ENCODE results near the gene SEMA5B.

SEMA5B gene

DNA sequence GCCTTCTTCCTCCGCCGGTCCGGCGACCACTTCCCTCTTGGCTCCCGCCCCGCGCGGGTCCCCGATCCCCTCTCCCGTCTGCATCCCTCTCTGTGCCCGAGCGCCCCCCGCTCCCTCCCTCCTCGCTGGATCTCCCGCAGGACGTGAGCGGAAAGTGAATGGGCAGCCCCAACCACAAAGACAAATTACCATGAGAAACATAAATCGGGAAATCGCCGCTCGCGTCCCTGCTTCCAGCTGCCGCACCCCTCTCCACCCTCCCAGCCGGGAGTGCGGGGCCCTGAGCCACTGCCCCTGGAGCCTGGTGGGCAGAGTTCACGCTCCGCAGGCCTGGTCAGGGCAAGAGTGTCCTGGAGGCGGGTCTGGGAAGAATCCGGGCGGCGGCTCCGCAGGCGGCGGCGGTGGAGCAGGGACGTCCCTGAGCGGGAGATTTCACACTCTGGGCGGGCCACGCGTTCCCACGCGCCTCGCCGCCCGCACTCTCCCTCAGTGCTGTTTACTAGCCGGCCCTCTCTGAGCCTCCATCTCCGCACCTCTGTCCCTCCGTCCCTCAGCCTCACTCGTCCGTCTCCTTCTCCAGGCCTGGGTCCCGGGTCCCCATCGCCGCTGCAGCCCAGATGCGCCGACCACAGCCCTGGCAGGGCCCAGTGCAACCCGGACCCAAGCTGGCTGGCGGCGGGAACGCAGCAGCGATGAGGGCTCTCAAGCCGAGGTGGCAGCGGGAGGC is 835 bp downstream of the SEMA5B start:
- DNase-seq (ENCODE audit: low read depth in 2 of 2) = no peak

DNA sequence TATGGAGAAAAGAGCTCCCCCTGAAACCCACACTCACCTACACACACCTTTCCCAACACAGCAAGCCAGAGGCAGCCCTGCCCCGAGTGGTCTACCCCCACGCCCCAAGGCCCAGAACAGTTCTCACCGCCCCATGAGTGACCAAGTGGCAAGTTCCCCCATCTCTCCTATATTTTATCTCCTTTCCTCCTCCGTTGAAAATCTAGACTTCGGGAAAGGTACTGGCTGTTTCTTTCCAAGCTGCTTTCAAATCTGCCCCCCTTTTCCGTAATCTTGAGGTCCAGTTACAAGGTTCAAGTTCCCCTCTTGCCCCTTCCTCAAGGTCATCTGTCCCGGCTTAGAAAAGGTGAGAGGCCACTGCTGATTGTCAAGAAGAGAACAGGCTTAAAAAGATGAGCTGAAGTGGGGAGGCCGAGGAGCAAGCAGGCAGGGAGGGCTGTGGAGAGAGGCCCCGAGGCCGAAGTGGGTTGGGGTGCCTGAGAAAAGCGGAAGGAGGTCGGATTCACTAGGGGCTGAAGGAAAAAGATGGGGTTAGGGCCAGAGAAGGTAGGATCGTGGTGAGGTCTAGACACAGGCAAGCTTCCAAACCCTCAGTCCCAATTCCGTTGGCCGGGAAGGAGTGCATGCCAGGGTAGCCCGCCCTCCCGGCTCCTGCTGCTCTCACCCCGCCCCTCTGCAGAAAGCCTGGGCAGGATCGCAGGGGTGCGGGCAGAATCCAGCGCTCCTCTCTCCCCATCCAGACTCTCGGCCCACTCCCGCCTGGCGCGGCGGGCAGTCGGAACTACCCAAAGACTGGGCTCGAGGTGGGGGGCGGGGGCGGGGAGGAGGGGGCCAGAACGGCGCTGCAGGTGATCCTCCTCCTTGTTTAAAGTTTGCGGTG is 1.7 kb downstream of the SEMA5B start:
- DNase-seq (ENCODE audit: low read depth in 2 of 2) = no peak

DNA sequence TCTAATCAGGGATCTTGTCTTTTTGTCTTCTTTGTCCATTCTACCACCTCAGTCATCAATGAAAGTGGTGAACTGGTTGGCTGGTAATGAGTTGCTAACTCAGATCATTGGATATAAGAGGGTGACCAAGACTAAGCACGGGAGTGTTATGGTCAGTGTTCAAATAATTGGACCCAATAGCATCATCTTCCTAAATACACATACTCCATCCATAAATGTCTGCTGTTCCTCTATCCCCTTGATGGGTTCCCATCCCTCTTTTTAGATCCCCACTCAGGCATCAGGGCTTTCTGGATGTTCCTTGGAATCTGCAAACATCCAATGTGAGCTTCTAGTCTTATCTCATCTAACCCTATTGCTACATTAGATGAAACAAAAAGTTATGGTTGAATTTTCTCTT is 3.5 kb downstream of the SEMA5B start:
- DNase-seq (ENCODE audit: low read depth in 2 of 2) = no peak

DNA sequence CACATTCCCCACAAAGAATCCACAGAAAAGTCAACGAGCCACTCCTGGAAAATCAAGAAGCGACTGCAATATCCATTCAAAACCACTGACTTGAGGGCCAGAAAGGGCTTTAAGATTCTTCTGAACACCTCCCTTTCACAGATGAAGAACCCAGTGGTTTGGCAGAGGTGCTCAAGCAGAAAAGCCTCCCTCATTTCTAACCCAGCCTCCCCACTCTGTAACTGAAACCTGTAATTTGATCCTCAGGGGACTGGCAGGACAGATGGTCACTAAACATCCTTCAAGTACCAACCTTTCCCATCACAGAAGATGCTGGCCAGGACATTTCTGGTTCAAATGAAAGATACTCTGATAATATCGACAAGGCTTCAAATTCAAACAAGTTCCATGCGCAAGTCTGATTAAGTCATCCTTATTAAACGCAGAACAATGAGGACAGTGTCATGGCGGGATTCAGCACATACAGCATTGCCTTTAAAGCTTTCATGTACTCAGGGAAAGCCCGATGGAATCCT is 5.5 kb downstream of the SEMA5B start:
- DNase-seq (ENCODE audit: low read depth in 2 of 2) = no peak

DNA sequence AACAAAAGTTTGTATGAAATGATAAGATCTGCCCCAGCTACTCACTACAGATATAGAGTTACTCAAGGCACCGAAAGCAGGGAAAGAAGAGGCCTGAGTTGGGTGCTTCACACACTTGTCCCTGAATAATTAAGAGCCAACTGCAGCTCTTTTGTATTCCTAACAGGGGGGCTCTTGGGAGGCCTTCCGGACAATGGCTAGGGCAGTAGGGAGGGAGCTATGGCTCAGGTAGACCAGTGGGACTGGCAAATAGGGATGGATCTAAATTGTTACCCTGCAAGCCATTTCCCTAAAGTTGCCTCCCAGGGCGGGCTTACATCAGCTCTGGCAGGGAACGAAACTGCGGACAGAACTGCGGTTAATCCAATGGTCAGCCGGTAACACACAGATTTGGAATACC is 6.2 kb downstream of the SEMA5B start:
- DNase-seq (ENCODE audit: low read depth in 2 of 2) = no peak

DNA sequence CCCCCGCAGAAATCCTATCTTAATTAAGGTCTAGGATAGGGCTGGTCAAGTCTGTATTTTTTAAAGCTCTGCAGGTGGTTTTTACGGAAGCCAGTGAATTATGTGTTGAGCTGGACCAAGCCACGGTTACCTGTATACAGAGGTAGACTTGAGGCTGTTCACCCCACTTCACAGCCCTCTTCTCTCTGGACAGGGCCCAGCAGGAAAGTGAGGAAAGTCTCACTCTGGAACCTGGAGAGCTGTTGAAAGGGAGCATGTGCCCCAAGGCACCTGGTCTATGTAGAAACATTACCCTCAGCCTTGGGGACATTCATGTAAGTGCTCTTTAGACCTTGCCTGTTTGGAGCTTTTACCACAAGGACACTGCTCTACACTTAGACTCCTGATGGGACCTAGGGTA is 6.9 kb downstream of the SEMA5B start:
- no peak for DNase-seq (ENCODE audit: low read depth in 2 of 2)

DNA sequence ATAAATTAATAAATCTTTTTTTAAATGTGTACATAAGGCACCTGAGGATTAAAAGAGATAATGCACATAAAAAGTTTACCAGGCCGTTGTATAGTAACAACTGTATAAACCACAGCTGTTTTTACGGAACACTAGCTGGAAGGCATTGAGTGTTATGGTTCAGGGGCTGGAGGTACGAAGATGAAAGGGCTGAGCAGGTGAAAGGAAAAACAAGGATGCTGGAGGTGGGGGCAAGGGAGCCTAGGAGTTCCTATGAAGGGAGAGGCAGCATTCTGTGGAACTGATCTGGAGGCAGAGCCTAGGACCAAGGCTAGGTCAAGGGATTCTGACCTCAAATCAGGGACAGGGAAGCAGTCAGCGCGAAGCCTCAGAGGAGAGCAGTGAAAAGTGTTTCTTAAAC is 8.0 kb downstream of the SEMA5B start:
- no peak for DNase-seq (ENCODE audit: low read depth in 2 of 2)

DNA sequence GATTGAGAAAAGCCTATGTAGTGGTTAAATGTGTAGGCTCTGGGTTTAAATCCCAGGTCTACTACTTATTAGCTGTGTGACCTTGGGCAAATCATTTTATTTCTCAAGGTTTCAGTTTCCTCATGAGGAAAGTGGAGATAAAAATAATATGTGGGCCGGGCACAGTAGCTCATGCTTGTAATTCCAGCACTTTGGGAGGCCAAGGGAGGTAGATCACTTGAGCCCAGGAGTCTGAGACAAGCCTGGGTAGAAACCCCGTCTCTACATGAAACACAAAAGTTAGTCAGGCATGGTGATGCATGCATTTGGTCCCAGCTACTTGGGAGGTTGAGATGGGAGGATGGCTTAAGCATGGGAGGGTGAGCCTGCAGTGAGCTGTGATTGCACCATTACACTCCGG is 8.4 kb downstream of the SEMA5B start:
- no peak for DNase-seq (ENCODE audit: low read depth in 2 of 2)

DNA sequence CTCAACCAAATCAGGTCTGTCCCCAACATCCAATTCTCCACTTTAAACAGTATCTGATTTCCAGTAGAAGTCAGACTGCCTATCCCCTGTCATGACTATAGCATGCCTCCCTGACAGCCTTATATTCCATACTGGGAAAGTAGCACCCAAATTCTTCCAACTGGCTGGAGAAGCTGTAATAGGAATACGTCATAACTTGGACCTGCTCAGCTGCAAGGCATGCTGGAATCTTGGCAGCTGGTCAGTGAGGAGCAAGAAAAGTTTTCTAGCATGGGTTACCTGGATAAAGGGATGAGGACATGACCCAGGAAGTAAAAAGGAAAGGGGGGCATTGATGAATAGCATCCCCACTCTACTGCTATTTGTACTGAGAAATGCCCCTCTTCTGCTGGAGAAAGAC is 8.9 kb downstream of the SEMA5B start:
- no peak for DNase-seq (ENCODE audit: low read depth in 2 of 2)

DNA sequence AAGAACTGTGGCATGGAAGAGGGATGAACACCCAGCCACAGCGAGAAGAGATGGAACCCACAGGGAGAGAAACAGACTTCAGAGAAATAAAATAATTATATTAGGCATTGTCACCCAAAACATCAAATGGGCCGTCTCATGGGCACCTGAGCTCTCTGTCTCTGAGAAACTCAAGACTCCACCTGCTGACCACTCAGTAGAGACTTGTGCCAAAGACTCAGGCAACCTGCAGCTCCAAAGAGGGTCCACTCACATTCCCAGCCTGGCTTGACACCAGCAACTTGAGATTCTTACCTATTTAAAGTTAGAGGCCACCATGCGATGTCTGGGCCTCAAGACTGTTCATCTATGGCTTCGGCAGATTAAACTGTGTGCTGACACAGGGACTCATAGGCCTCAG is 12.0 kb downstream of the SEMA5B start:
- DNase-seq (ENCODE audit: low read depth in 2 of 2) = no peak

DNA sequence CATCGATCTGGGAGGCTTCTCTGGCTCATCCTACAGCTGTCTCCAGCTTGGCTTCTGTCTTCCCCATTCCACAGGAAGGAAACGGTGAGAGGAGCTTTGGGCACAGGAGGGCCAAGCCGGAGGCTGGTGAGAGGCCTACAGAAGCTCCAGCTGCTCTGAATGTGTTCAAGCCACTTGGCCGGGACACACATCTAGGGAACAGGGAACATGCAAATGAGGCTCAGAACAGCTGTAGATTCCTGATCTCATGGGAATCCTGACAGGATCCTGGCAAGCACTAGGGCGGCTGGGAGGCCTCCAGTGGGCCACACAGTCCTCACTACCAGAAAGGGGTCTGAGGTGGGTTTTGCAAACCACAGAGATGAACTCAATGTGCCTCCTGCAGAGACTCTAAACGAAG is 13.7 kb downstream of the SEMA5B start:
- no peak for DNase-seq (ENCODE audit: low read depth in 2 of 2)

DNA sequence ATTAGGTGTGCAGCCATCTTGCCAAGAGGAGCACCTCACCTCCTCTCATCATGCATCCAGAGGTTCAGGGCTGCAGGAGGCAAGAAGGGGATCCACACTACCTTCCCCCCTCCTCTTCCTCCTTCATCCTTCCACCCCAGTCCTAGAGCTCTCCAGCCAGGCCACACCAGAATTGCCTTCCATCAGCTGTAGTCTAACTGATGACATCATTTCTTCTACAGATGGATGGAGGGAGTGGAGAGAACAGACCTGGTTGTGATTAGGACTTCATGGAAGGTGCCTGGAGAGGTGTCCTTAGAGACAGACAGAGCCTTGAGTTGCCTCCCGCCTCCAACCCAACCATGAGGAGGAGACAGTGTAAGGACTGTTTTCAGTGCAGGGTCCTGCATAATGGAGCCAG is 14.9 kb downstream of the SEMA5B start:
- DNase-seq (ENCODE audit: low read depth in 2 of 2) = no peak

DNA sequence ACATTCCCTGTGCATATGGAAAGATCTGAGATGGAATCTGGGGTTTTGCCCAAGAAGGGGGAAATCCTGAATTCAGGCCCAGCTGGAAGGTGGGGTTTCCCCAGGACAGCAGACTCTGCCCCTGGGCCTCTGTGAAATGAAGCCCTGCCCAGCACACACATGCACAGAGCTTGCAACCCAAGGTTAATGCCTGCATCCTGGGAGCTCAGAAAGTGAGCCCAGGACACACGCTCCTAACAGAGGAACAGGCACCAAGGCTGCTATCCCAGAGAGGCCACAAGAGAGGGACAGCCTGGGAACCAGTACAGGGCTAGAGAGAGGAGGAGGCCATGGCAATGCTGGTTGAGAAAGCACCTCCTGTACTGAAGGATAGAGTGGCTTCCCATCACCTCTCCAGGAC is 16.1 kb downstream of the SEMA5B start:
- DNase-seq (ENCODE audit: low read depth in 2 of 2) = no peak

DNA sequence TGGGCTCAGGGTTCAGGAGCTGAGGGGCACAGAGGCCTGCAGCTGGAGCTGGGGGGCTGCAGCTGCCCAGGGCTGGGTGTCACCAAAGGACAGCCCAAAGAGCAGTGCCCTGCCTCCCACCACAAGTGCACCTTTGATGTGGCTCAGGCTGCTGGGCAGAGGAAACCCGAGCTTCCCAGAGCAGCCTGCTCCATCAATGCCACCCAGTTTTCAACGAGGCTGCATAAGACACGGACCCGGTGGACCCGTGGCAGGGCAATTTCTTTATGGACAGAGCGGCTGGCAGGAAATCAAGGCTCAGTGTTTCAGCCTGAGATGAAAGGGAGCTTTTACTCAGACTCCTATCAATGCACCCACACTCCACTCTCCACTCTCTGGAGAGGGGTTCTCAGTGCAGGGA is 18.7 kb downstream of the SEMA5B start:
- DNase-seq (ENCODE audit: low read depth in 2 of 2) = no peak

DNA sequence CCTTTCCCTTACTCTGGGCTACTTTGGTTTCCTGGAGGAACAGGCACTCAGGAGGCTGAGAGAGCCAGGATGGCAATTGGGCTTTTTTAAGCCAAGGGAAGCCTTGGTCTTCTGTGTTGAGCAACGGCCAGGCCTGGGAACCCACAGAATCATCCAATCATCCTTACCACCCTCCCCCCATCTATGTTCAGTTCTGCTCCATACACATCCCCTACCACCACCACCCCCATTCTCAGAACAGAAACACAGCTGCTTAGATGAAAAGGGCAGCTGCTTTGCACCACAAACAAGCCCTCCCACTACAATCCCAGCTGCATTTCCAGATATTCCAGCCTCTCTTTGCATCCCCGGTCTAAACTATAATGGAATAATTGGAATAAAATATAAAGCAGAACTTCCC is 21.0 kb downstream of the SEMA5B start:
- DNase-seq (ENCODE audit: low read depth in 2 of 2) = no peak

DNA sequence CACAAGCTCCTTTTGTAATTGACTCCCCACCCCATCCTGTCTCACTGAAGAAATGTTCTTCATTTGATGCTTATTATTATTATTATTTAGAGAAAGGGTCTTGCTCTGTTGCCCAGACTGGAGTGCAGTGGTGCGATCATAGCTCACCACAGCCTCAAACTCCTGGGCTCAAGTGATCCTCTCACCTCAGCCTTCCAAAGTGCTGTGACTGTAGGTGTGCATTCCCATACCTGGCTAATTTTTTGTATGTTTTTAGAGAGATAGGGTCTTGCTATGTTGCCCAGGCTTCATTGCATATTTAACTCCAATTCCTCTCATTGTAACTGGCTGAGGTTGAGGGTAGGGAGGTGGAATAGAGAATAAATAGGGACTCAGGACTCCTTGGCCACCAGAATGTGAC is 22.3 kb downstream of the SEMA5B start:
- DNase-seq (ENCODE audit: low read depth in 2 of 2) = no peak

DNA sequence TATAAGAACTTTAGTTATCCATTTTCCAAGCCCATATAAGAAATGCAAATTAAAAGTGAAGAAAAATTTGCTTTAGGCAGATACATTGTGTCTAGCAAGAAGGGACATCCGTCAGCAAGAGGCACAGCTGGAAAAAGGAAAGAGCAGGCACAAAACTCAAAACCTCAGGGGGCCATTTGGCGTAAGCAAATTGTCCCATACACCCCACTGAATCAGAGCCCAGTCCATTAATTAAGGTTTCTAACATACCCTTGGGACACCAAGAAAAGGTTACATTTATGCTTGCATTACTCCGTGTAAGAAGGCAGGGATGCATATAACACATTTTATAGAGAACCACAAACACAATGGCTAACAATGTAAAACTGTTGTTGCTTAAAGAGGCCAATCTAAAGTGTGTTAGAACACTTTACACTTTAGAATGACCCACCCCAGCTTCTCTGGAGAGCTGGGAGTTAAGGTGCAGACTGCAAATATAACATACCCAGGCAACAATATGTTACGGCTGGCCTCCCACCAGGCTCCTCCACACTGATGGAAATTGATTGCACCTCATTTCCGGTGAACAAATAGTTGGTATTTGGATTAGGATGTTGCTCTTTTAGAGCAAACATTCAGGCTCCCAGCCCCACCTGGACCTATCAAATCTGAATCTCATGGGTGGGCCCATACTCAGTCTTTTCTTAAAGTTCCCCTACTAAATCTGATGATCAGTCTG is 23.2 kb downstream of the SEMA5B start:
- DNase-seq (ENCODE audit: low read depth in 2 of 2) = no peak

DNA sequence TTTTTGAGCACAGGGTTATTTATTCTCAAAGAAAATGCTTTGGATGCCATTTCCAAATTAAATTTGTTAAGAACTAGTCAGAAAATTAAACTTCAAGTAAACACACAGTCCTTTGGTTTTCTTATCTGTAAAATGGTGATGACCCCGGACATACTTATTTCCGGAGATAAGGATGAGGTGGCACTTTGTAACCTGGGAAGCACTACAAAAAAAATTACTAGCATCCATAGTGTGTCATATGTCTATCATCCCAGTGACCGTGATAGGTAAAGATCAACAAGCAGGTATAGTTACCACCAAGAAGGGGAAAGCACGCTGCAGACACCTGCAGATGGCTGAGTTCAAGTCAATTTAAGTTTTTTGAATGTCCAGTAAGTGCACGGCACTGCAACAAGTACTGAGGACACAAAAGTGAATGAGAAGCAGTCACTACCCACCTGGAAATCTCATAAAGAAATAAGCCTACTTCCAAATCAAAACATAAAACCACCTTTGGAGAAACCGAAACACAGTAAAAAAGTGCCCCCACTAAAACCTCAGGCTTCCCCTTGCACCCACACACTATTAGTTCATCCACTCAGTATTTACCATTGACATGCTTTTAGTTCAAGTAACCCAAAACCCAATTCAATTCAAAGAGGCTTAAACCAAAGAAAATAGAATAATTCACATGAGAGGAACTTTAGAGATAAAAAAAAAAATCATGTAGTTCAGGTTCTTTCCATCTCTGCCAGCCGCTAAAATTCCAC is 24.6 kb downstream of the SEMA5B start:
- no peak for DNase-seq (ENCODE audit: low read depth in 2 of 2)

DNA sequence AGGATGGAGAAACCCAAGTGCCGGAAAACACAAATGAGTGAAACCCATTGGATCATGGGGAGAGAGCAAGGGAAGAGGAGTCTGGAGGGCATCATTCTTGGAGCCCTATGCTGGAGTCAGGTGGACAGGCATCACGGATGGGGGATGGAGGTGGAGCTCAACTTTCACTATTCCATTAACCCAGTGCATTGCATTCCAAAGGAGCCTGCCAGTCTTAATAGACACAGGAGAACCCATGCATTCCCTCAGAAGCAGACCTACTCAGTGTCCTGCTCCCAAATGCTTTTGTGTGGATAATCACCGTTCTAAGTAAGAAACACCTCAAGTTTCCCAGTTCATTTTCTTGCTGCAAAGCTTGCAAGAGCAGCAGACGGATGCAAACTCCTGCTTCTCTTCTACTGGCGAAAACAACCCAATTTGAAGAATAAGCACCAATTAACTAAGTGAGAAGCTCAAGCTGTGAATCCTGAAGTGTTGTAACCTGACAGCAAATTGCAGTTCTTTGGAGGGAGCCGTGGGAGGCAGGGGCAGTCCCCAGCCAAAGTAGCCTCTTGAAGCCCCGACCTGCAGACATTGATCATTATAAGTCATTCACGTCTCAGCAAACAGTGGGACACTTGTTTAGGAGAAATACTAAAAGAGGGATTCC is 25.3 kb downstream of the SEMA5B start:
- DNase-seq (ENCODE audit: low read depth in 2 of 2) = no peak

DNA sequence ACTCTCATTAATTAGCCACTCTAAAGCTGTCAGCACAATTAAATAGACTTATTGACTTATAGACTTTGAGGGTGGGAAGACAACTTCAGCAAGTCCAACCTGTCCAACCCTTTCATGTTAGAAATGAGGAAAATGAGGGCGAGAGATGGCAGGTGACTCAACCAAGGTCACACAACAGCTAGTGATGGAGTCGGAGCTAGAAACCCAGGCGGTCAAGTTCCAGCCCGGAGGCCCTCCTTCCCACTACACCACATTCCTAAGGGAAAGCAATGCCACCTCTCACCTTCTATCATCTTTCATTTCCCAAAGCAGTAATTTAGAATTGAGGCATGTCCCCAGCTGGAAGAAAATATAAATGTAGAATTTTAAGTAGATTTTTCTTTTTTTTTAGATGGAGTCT is 28.7 kb downstream of the SEMA5B start:
- DNase-seq (ENCODE audit: low read depth in 2 of 2) = no peak

DNA sequence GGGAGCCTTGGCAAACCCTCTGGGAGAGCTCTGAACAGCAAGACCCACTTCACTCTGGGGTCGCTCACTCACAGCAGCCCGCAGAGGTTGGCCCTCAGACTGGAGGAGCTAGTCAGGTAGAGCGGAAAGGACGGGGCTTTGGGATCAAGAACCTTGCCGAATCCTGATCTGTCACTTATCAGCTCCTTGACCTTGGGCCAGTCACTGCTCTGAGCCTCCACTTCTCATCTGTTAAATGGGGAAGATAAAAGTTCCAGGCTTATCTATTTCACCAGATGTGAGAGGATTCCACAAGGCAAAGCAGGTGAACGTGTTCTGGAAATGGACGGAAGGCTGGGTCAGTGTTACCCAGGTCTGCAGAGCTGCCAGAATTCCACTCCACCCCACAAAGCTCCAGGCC is 29.4 kb downstream of the SEMA5B start:
- DNase-seq (ENCODE audit: low read depth in 2 of 2) = no peak
